ENCODE measurements around the gene HINT2.

The HINT2 gene

GRCh38 chr9:35792024-35792813 lies 22.6 kb downstream of the HINT2 start:
- Histone ChIP-seq H3K27me3 (peaks cover 36% of the 10 kb centered on the region), H3K36me3 (no peaks in the 10 kb centered on the region), H3K27ac (no peak overlapping the region), H3K9me3 (no peaks in the 10 kb centered on the region), H3K4me1 (ENCODE audit: control insufficient read depth in 1 of 2, insufficient read depth in 1 of 2, low read depth in 1 of 2, low read length in 1 of 2) (no peaks in the 10 kb centered on the region), H3K4me3 (ENCODE audit: low read depth in 1 of 2, low read length in 1 of 2) (no peak overlapping the region)
- TF ChIP-seq, protein P1, sequence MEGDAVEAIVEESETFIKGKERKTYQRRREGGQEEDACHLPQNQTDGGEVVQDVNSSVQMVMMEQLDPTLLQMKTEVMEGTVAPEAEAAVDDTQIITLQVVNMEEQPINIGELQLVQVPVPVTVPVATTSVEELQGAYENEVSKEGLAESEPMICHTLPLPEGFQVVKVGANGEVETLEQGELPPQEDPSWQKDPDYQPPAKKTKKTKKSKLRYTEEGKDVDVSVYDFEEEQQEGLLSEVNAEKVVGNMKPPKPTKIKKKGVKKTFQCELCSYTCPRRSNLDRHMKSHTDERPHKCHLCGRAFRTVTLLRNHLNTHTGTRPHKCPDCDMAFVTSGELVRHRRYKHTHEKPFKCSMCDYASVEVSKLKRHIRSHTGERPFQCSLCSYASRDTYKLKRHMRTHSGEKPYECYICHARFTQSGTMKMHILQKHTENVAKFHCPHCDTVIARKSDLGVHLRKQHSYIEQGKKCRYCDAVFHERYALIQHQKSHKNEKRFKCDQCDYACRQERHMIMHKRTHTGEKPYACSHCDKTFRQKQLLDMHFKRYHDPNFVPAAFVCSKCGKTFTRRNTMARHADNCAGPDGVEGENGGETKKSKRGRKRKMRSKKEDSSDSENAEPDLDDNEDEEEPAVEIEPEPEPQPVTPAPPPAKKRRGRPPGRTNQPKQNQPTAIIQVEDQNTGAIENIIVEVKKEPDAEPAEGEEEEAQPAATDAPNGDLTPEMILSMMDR (IDR thresholded peaks at IDR 0.05): no peak

DNA sequence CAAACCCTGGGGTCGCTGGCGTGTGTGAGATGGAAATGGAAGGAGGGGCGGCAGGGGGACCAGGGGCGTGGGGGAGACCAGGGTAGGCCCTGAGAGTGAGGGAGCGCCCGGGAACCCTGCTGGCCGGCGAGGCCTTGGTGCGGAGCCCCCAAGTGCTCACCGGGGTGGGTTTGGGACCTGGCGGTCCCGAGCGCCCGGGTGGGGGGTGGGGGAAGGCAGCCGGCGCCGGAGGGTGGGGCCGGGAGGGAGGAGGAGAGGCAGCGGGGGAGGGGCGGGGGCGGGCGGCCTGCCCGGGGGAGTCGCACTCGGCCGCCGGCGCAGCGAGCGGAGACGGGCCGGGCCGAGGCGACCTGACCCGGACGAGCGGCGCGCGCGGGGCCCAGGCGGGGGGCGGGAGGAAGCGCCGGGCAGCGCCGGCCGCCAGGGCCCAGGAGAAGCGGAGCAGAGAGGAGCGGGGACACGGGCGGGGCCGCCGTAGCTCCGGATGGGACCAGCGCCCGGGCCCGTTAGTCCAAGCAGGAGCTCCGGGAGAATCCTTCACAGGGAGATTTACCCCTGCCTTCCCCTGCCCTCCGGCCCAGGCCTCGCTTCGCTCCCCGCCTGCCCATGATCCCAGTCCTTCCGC lies 23.4 kb downstream of the HINT2 start, which contains the start of gene NPR2:
Gene NPR2, plus strand, starts transcription at position 295 of the 625 bp plus-strand sequence. CDS start 818 bp downstream, outside the sequence.
- H3K4me1 ChIP-seq (ENCODE audit: control insufficient read depth in 1 of 2, insufficient read depth in 1 of 2, low read depth in 1 of 2, low read length in 1 of 2): no peaks in the 10 kb centered on the region
- TF ChIP-seq, protein P1 (IDR thresholded peaks at IDR 0.05): no peak
- H3K4me3 ChIP-seq (ENCODE audit: low read depth in 1 of 2, low read length in 1 of 2): no peak within 1 kb of the TSS

GRCh38 chr9:35790385-35791296 lies 24.2 kb downstream of the HINT2 start:
- Histone ChIP-seq H3K27me3 (peaks cover 36% of the 10 kb centered on the region), H3K9me3 (no peaks in the 10 kb centered on the region), H3K36me3 (no peaks in the 10 kb centered on the region), H3K27ac (no peak overlapping the region), H3K4me3 (ENCODE audit: low read depth in 1 of 2, low read length in 1 of 2) (no peak overlapping the region), H3K4me1 (ENCODE audit: control insufficient read depth in 1 of 2, insufficient read depth in 1 of 2, low read depth in 1 of 2, low read length in 1 of 2) (no peaks in the 10 kb centered on the region)
- TF ChIP-seq, protein P1 (IDR thresholded peaks at IDR 0.05): peak; percentile 85

More for the DNA sequence above, 23.4 kb downstream of the HINT2 start, which contains the start of gene NPR2:
- Histone ChIP-seq H3K36me3 (no peaks in the 10 kb centered on the region), H3K27ac (no peak within 1 kb of the TSS), H3K9me3 (no peaks in the 10 kb centered on the region), H3K27me3 (peaks cover 36% of the 10 kb centered on the region)

DNA sequence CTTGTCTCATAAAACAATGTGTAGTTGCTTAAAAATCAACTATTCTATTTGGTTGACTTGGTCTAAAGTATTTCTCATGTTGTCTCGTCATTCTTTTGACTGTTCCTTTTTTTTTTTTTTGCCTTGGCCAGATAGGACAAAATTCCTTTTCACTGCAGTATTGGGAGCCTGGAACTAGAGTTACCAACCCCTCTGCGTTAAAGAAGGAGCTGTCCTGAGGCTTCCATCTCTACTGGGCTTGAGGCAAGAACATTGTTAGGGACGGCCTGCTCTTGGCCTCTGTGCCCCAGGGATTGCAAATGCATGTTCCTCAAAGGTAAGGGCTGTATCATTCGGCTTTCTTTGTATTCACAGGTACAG lies 24.8 kb downstream of the HINT2 start:
- Histone ChIP-seq H3K27me3 (peaks cover 36% of the 10 kb centered on the region), H3K27ac (no peak overlapping the region), H3K4me1 (ENCODE audit: control insufficient read depth in 1 of 2, insufficient read depth in 1 of 2, low read depth in 1 of 2, low read length in 1 of 2) (no peaks in the 10 kb centered on the region), H3K4me3 (ENCODE audit: low read depth in 1 of 2, low read length in 1 of 2) (no peak overlapping the region), H3K9me3 (no peaks in the 10 kb centered on the region), H3K36me3 (no peaks in the 10 kb centered on the region)
- TF ChIP-seq, protein P1 (IDR thresholded peaks at IDR 0.05): no peak

DNA sequence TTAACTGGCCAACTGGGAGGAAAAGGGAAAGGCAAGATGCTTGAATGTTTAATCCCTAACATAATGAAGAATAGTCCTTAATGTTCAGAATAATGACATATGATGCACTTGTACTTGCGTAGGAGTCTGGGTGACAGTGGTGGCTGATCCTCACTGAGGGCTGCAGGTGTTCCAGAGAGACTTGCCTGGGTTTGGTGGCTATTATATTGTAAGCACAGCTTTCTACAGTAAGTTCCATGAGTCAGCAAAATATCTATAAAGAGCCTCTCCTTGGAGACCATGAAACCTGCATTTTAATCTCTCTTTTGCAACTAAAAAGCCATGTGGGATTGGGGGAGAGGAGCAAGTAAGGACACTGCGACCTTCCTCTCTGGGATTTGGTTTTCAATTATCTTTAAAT lies 25.3 kb downstream of the HINT2 start:
- Histone ChIP-seq H3K4me1 (ENCODE audit: control insufficient read depth in 1 of 2, insufficient read depth in 1 of 2, low read depth in 1 of 2, low read length in 1 of 2) (no peaks in the 10 kb centered on the region), H3K36me3 (no peaks in the 10 kb centered on the region), H3K9me3 (no peaks in the 10 kb centered on the region), H3K27ac (no peak overlapping the region), H3K4me3 (ENCODE audit: low read depth in 1 of 2, low read length in 1 of 2) (no peak overlapping the region), H3K27me3 (peaks cover 36% of the 10 kb centered on the region)
- TF ChIP-seq, protein P1 (IDR thresholded peaks at IDR 0.05): no peak
